BJ (cell line): Measurements from ENCODE around the gene SAP130. TPM values are rescaled to one million over a fixed set of nuclear protein-coding genes. Genes with fewer than 3 reads are reported as not detected.

ENCODE experiments used
- CTCF ChIA-PET: fragments of 350-600 bp; formaldehyde crosslinking; extraction: SDS; loops from one replicate; lab custom pipeline; 2021; ENCODE audit warnings: antibody characterized with exemption, inconsistent platforms; lab: Yijun Ruan, JAX
- POLR2A ChIA-PET: fragments of 300-600 bp; sonication (Branson Sonifier 250); formaldehyde crosslinking; extraction: SDS; loops from one replicate; lab custom pipeline; 2021; ENCODE audit warnings: antibody characterized with exemption; lab: Charles Lee
- DNase-seq: peaks from one replicate; pipeline ENCODE4 v3.0.0-alpha.2; 2011; ENCODE audit warnings: low read depth
- H3K27me3 ChIP-seq: 2 replicates; pipeline ENCODE4 v1.6.0; 2011; ENCODE audit warnings: low read length; ENCODE audit not compliant: control insufficient read depth, insufficient read depth
- H3K36me3 ChIP-seq: 2 replicates; pipeline ENCODE4 v1.5.1; 2011; ENCODE audit warnings: low read length; ENCODE audit not compliant: control insufficient read depth, insufficient read depth
- H3K4me3 ChIP-seq: 2 replicates; pipeline ENCODE4 v1.5.1; 2011; ENCODE audit warnings: low read depth, mild to moderate bottlenecking, control low read depth, low read length
- polyA minus RNA-seq: library from RNA; depleted of rRNA, polyadenylated mRNA; stranded (reverse); fragments of >200 nt; gene quantifications from 2 replicates; pipeline ENCODE4 v1.2.3, GENCODE V29; 2011; rRNA and poly(A)+ RNA removed
- polyA plus RNA-seq: library from polyadenylated mRNA; depleted of rRNA; stranded (reverse); fragments of >200 nt; gene quantifications from 2 replicates; pipeline ENCODE4 v1.2.3, GENCODE V29; 2011; rRNA removed
- TF ChIP-seq, protein P1 (sequence below): IDR thresholded peaks from 2 replicates; pipeline ENCODE4 v1.5.1; 2011; ENCODE audit warnings: low read depth, mild to moderate bottlenecking, control low read depth, inconsistent platforms, low read length, moderate library complexity; ENCODE audit not compliant: insufficient read depth

SAP130 gene
- polyA plus RNA-seq = 9.1 and 20.4 TPM in 2 replicates
- polyA minus RNA-seq = 15.3 and 15.4 TPM in 2 replicates

- POLR2A ChIA-PET = interaction anchor here (0.7 kb wide), 1 partner anchor 19 kb away, joined by 3 read pairs; no protein-coding TSS in a partner anchor
These were observed at the start of gene SAP130 for GRCh38 chr2:128027801-128028667. SAP130 (minus strand) TSS chr2:128028059; CDS start chr2:128026292, 1,767 bp downstream.

DNA sequence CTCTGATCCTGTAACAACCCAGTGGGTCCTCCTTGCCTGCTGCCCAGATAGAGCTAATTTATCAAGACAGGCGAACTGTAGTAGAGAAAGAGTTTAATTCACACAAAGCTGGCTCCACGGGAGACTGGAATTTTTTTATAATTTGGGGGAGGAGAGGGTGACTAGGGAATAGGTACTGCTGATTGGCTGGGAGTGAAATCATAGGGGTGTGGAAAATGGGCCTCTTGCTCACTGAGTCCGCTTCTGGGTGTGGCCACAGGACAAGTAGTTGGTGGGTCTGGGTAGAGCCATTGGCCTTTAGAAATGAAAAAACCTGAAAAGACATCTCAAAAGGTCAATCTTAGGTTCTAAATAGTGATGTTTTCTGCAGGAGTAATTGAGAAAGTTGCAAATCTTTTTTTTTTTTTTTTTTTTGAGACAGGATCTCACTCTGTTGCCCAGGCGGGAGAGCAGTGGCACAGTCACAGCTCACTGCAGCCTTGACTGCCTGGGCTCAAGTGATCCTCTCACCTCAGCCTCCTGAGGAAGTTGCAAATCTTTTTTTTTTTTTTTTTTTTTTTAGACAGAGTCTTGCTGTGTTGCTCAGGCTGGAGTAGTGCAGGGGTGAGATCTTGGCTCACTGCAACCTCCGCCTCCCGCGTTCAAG lies 48.7 kb upstream of the SAP130 start:
- no peak for DNase-seq
- CTCF ChIA-PET = no interaction called here
- Histone ChIP-seq H3K4me3 (no peak overlapping the region), H3K27me3 (no peaks in the 10 kb centered on the region), H3K36me3 (no peaks in the 10 kb centered on the region)
- POLR2A ChIA-PET = no interaction called here
- TF ChIP-seq, protein P1, sequence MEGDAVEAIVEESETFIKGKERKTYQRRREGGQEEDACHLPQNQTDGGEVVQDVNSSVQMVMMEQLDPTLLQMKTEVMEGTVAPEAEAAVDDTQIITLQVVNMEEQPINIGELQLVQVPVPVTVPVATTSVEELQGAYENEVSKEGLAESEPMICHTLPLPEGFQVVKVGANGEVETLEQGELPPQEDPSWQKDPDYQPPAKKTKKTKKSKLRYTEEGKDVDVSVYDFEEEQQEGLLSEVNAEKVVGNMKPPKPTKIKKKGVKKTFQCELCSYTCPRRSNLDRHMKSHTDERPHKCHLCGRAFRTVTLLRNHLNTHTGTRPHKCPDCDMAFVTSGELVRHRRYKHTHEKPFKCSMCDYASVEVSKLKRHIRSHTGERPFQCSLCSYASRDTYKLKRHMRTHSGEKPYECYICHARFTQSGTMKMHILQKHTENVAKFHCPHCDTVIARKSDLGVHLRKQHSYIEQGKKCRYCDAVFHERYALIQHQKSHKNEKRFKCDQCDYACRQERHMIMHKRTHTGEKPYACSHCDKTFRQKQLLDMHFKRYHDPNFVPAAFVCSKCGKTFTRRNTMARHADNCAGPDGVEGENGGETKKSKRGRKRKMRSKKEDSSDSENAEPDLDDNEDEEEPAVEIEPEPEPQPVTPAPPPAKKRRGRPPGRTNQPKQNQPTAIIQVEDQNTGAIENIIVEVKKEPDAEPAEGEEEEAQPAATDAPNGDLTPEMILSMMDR = no peak

More at GRCh38 chr2:128027801-128028667, at the start of gene SAP130:
- Histone ChIP-seq H3K27me3 (no peaks in the 10 kb centered on the region), H3K36me3 (no peaks in the 10 kb centered on the region), H3K4me3 (peak within 1 kb of the TSS; percentile 91)
- DNase-seq = peak; percentile 63
- CTCF ChIA-PET = no interaction called here
- TF ChIP-seq, protein P1 = no peak

- H3K36me3 ChIP-seq = no peaks in the 10 kb centered on the region
- TF ChIP-seq, protein P1 = no peak
- ChIA-PET CTCF (interaction anchor here (0.7 to 2.2 kb wide), 2 partner anchors 10 to 433 kb away, joined by 3 to 13 read pairs; no protein-coding TSS in a partner anchor), POLR2A (no interaction called here)
- H3K4me3 ChIP-seq = no peak overlapping the region
- no peaks in the 10 kb centered on the region for H3K27me3 ChIP-seq
- no peak for DNase-seq
These were observed 45.4 kb upstream of the SAP130 start for GRCh38 chr2:128073278-128073677.

- H3K4me3 ChIP-seq = no peak overlapping the region
- ChIA-PET CTCF (no interaction called here), POLR2A (no interaction called here)
- H3K36me3 ChIP-seq = no peaks in the 10 kb centered on the region
- TF ChIP-seq, protein P1 = no peak
- no peak for DNase-seq
- no peaks in the 10 kb centered on the region for H3K27me3 ChIP-seq
These were observed 41.9 kb upstream of the SAP130 start for GRCh38 chr2:128069769-128070168.

DNA sequence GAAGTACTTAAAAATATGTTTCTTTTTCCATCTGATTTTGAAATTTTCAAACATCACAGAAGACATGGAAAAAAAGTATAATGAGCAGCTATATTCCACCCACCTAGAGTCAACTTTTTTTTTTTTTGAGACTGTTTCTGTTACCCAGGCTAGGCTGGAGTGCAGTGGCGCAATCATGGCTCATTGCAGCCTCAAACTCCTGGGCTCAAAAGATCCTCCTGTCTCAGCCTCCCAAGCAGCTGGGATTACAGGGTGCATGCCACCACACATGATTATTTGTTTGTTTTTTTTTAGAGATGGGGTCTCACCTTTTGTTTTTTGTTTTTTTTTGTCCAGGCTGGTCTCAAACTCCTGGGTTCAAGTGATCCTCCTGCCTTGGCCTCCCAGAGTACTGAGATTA lies 36.5 kb upstream of the SAP130 start:
- H3K4me3 ChIP-seq = no peak overlapping the region
- CTCF ChIA-PET = interaction anchor here (0.6 to 3.2 kb wide), 12 partner anchors 8 to 1786 kb away, joined by 3 to 22 read pairs (median 4); partner anchors contain the start of gene UGGT1
- POLR2A ChIA-PET = no interaction called here
- H3K27me3 ChIP-seq = no peaks in the 10 kb centered on the region
- no peak for DNase-seq
- H3K36me3 ChIP-seq = no peaks in the 10 kb centered on the region
- TF ChIP-seq, protein P1 = no peak
